ENCODE results near the gene CCN5.

The CCN5 gene

DNA sequence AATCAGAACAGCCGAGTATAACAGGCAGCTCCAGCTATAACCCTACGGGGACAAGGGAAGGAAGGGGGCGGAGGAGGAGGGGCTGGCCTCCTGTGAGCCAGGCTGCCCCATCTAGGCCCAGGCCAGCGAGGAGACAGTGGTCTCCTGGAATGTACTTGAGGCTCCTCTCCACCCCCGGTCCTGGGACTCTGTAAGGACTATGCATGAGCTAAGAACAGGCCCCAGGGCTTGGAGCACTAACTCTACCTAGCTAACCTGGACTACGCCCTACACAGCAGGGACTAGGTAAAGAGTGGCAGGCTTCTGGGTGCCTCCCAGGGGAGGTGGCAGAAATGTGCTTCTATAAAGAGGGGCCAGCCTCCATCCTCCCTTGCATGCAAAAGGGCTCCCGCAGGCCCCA lies 39.4 kb downstream of the CCN5 start:
- TF ChIP-seq, protein P1, sequence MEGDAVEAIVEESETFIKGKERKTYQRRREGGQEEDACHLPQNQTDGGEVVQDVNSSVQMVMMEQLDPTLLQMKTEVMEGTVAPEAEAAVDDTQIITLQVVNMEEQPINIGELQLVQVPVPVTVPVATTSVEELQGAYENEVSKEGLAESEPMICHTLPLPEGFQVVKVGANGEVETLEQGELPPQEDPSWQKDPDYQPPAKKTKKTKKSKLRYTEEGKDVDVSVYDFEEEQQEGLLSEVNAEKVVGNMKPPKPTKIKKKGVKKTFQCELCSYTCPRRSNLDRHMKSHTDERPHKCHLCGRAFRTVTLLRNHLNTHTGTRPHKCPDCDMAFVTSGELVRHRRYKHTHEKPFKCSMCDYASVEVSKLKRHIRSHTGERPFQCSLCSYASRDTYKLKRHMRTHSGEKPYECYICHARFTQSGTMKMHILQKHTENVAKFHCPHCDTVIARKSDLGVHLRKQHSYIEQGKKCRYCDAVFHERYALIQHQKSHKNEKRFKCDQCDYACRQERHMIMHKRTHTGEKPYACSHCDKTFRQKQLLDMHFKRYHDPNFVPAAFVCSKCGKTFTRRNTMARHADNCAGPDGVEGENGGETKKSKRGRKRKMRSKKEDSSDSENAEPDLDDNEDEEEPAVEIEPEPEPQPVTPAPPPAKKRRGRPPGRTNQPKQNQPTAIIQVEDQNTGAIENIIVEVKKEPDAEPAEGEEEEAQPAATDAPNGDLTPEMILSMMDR (IDR thresholded peaks at IDR 0.05; ENCODE audit: low read depth, low read length) = no peak
- no peak overlapping the region for H3K4me3 ChIP-seq (ENCODE audit: low read depth, low read length)

DNA sequence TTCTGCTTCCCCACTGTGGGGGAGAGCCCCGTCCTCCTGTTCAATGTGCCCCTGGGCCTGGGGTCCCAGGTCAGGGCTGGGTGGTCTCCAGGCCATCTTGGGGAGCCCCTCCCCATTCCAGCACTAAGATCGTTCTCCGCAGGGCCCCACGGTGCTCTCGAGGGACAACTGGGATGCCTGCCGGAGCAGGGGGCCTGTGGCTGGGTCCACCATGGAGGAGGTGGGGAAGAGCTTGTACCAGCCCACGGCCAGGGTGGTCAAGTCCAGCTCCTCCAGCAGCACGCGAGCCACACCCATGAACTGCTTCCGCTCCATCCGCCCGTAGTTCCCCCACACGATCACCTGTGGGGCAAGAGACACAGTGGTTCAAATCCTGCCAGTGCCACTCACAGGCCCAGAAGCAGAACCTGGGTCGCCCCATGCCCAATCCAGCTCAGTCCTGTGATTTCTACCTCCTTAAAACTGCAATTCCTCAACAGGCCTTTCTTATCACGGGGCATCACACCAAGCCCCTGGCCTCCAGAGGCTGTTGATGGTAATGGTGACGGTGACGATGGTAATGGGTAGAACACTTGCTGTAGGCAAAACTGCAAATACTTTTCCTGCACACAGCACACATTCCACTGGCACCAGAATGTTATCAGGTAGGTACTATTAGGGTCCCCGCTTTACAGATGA lies 41.0 kb downstream of the CCN5 start:
- no peak overlapping the region for H3K4me3 ChIP-seq (ENCODE audit: low read depth, low read length)
- TF ChIP-seq, protein P1 (IDR thresholded peaks at IDR 0.05; ENCODE audit: low read depth, low read length) = no peak

DNA sequence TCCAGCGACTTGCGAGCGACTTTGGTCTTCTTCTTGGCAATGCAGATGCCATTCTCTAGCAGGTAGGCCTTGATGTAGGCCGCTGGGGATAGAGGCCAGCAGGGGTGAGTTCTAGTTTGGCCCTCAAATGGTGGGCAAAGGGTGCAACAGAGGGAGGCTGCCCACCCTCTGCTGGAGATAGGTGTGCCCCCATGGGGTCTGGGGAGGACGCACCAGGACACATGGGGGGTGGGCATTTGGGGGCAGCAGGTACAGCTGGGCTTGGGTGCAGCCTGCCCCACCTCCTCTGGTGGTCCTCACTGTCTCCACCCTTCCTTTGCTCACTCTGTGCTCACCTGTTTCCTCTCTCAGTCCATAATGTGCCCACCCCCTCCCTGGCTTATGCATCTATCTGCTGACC lies 41.8 kb downstream of the CCN5 start:
- H3K4me3 ChIP-seq (ENCODE audit: low read depth, low read length) = no peak overlapping the region

DNA sequence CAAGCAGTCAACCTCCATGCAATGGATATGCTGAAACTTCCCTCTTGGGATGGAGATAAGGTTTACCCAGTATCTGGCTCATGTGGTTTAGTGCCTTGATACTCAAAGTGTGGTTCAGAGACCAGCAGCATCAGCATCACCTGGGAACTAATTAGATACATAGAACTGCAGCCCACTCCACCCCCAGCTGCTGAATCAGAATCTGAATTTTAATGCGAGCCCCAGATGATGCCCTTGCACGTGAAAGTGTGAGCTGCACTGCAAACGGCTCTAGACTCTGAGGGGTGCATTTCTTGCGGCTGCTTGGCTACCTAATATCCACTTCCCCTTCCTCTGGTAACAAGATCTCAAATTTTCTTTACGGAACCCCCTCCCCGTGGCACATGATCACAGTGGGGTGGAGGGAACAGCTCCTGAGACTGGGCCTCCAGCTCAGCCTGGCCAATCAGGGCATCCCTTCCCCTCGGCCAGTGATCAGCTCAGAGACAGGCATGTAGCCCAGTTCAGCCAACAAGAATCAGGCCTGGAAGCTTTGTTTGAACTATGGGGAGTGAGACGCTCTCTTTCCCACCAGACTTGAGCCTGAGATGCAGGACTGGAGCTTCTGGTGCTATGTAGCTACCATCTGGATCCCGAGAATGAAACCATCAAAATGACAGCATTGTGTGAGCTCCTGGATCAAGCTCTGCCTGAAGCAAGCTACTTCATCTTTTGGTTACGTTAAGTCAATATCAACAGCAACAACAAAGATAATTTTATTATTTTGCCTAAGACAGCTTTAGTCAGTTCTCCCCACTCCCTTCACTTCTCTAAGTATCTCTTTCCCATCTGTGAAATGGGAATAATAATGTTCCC lies 43.3 kb downstream of the CCN5 start:
- H3K4me3 ChIP-seq (ENCODE audit: low read depth, low read length) = no peak overlapping the region
- TF ChIP-seq, protein P1 (IDR thresholded peaks at IDR 0.05; ENCODE audit: low read depth, low read length) = no peak

More for the DNA sequence above, 41.8 kb downstream of the CCN5 start:
- TF ChIP-seq, protein P1 (IDR thresholded peaks at IDR 0.05; ENCODE audit: low read depth, low read length) = no peak

DNA sequence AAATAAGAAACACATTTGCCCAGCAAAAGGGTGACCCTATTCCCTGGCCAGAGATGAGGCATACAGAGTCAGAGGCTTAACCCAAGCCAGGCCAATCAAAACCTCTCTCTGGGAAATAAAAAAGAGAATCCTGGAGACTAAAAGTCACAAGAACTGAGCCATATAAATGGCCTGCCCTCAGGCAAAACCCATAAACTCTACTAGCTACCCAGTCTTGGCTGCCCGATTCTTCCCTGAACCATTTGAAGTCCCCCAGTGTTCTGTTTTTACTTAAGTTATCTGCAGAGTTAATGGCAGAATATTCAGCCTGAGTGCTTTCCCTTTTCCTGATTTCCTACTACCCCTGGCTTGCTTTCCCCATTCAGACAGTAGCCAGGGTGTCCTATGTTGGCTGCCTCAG lies 44.4 kb downstream of the CCN5 start:
- TF ChIP-seq, protein P1 (IDR thresholded peaks at IDR 0.05; ENCODE audit: low read depth, low read length) = no peak
- H3K4me3 ChIP-seq (ENCODE audit: low read depth, low read length) = no peak overlapping the region

DNA sequence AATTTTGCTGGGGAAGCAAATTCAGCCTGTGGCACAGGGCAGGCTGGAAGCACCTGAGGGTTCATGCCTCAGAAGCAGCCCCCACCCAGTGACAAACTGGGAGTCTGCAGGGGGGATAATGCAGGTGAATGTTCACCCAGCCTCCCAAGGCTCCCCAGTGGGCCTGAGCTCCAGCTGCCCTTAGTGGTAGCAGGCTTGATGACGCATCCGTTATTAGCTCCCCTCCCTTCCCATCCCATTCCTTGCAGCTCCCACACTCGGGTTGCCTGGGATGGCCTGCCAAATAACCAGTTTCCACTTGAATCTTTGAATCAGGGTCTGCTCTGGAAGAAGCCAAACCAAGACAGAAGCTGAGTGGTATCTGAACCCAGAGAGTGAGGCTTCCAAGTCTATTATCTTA lies 46.3 kb downstream of the CCN5 start:
- H3K4me3 ChIP-seq (ENCODE audit: low read depth, low read length) = no peak overlapping the region
- TF ChIP-seq, protein P1 (IDR thresholded peaks at IDR 0.05; ENCODE audit: low read depth, low read length) = no peak

Measured in WI38 (cell line).